Suppressor macrophage (primary cell): ENCODE data around the gene PARVA.

Source experiments
- DNase-seq, 4 experiments: peaks; one replicate each; pipeline ENCODE4 v3.0.0-alpha.2; 2020 to 2022

PARVA gene

GRCh38 chr11:12376259-12377081 is 901 bp upstream of the PARVA start:
- DNase-seq: no peak

GRCh38 chr11:12377824-12378593 is 638 bp downstream of the PARVA start:
- peak in 1 of 4 experiments; percentile 19 for DNase-seq

GRCh38 chr11:12380565-12381325 is 3.4 kb downstream of the PARVA start:
- no peak for DNase-seq

- DNase-seq: no peak
Observed at GRCh38 chr11:12381875-12382274, 4.5 kb downstream of the PARVA start.

GRCh38 chr11:12382451-12382850 is 5.1 kb downstream of the PARVA start:
- DNase-seq: no peak

- no peak for DNase-seq
Observed at GRCh38 chr11:12386309-12386708, 8.9 kb downstream of the PARVA start.

- no peak for DNase-seq
Observed at GRCh38 chr11:12386745-12387144, 9.4 kb downstream of the PARVA start.

GRCh38 chr11:12388173-12388572 is 10.8 kb downstream of the PARVA start:
- DNase-seq: no peak

GRCh38 chr11:12388939-12389670 is 11.7 kb downstream of the PARVA start:
- no peak for DNase-seq

GRCh38 chr11:12389676-12390657 is 12.6 kb downstream of the PARVA start:
- DNase-seq: no peak

GRCh38 chr11:12390687-12391110 is 13.3 kb downstream of the PARVA start:
- no peak for DNase-seq

- DNase-seq: no peak
Observed at GRCh38 chr11:12392672-12393071, 15.3 kb downstream of the PARVA start.

- no peak for DNase-seq
Observed at GRCh38 chr11:12393691-12394090, 16.3 kb downstream of the PARVA start.

- DNase-seq: no peak
Observed at GRCh38 chr11:12394601-12395000, 17.2 kb downstream of the PARVA start.

- no peak for DNase-seq
Observed at GRCh38 chr11:12395333-12395732, 18.0 kb downstream of the PARVA start.

- no peak for DNase-seq
Observed at GRCh38 chr11:12397931-12398334, 20.6 kb downstream of the PARVA start.

- no peak for DNase-seq
Observed at GRCh38 chr11:12399355-12399754, 22.0 kb downstream of the PARVA start.

- no peak for DNase-seq
Observed at GRCh38 chr11:12402025-12402424, 24.7 kb downstream of the PARVA start.

- DNase-seq: no peak
Observed at GRCh38 chr11:12402691-12403120, 25.3 kb downstream of the PARVA start.

- DNase-seq: no peak
Observed at GRCh38 chr11:12403122-12403996, 26.0 kb downstream of the PARVA start.
